Measurements from ENCODE around the gene RTL10.

Gene RTL10

GRCh38 chr22:19846620-19847344 lies 7.9 kb downstream of the RTL10 start:
- ChIA-PET CTCF (no interaction called here), POLR2A (interaction anchor here (2.6 kb wide), 1 partner anchor 9 kb away, joined by 14 read pairs; the partner anchor contains the start of genes GNB1L and RTL10)
- no peak for TF ChIP-seq FOXM1 (IDR thresholded peaks at IDR 0.05; ENCODE audit: borderline replicate concordance)
- no peak for DNase-seq (ENCODE audit: extremely low spot score)

GRCh38 chr22:19845054-19845722 lies 9.5 kb downstream of the RTL10 start:
- POLR2A ChIA-PET = interaction anchor here (0.5 to 2.6 kb wide), 2 partner anchors 10 to 153 kb away, joined by 3 to 14 read pairs; partner anchors contain the start of genes GNB1L and RTL10
- CTCF ChIA-PET = no interaction called here
- no peak for DNase-seq (ENCODE audit: extremely low spot score)
- TF ChIP-seq SP1 (IDR thresholded peaks at IDR 0.05) (no peak), LEF1 (IDR thresholded peaks at IDR 0.05; ENCODE audit: borderline replicate concordance) (no peak), NFRKB (IDR thresholded peaks at IDR 0.05) (no peak), CTBP1 (IDR thresholded peaks at IDR 0.05; ENCODE audit: borderline replicate concordance) (no peak), HDGF (IDR thresholded peaks at IDR 0.05; ENCODE audit: borderline replicate concordance) (no peak), SUZ12 (IDR thresholded peaks at IDR 0.05) (no peak)

- POLR2A ChIA-PET = interaction anchor here (0.5 kb wide), 1 partner anchor 153 kb away, joined by 3 read pairs; no protein-coding TSS in a partner anchor
- no peak for DNase-seq (ENCODE audit: extremely low spot score)
- no peak for TF ChIP-seq FOXK2 (IDR thresholded peaks at IDR 0.05)
- no peak for TF ChIP-seq NFRKB (IDR thresholded peaks at IDR 0.05)
- no peak for TF ChIP-seq CTBP1 (IDR thresholded peaks at IDR 0.05; ENCODE audit: borderline replicate concordance)
- no peak for TF ChIP-seq L3MBTL2 (conservative IDR thresholded peaks at IDR 0.05)
- no peak for TF ChIP-seq PKNOX1 (IDR thresholded peaks at IDR 0.05)
- TF ChIP-seq HDGF (IDR thresholded peaks at IDR 0.05; ENCODE audit: borderline replicate concordance) = no peak
- TF ChIP-seq ELF4 (IDR thresholded peaks at IDR 0.05) = no peak
- TF ChIP-seq TARDBP (IDR thresholded peaks at IDR 0.05) = no peak
- TF ChIP-seq ZNF384 (IDR thresholded peaks at IDR 0.05) = no peak
- TF ChIP-seq FOXM1 (IDR thresholded peaks at IDR 0.05; ENCODE audit: borderline replicate concordance) = no peak
- TF ChIP-seq LEF1 (IDR thresholded peaks at IDR 0.05; ENCODE audit: borderline replicate concordance) = no peak
- no peak for TF ChIP-seq SP1 (IDR thresholded peaks at IDR 0.05)
- no peak for TF ChIP-seq FOXA1 (IDR thresholded peaks at IDR 0.05)
- TF ChIP-seq SUZ12 (IDR thresholded peaks at IDR 0.05) = no peak
- TF ChIP-seq ARNT (IDR thresholded peaks at IDR 0.05) = no peak
- TF ChIP-seq BHLHE40 (IDR thresholded peaks at IDR 0.05; ENCODE audit: borderline replicate concordance) = no peak
- CTCF ChIA-PET = no interaction called here
These were observed 10.2 kb downstream of the RTL10 start for GRCh38 chr22:19844377-19845053.

- CTCF ChIA-PET = no interaction called here
- POLR2A ChIA-PET = interaction anchor here (1.9 kb wide), 1 partner anchor 11 kb away, joined by 15 read pairs; the partner anchor contains the start of genes GNB1L and RTL10
- TF ChIP-seq ELF4 (IDR thresholded peaks at IDR 0.05) (no peak), BHLHE40 (IDR thresholded peaks at IDR 0.05; ENCODE audit: borderline replicate concordance) (no peak), TARDBP (IDR thresholded peaks at IDR 0.05) (no peak), NFRKB (IDR thresholded peaks at IDR 0.05) (no peak), L3MBTL2 (conservative IDR thresholded peaks at IDR 0.05) (no peak), FOXK2 (IDR thresholded peaks at IDR 0.05) (no peak), CTBP1 (IDR thresholded peaks at IDR 0.05; ENCODE audit: borderline replicate concordance) (no peak), LEF1 (IDR thresholded peaks at IDR 0.05; ENCODE audit: borderline replicate concordance) (no peak), SUZ12 (IDR thresholded peaks at IDR 0.05) (no peak), PKNOX1 (IDR thresholded peaks at IDR 0.05) (no peak), FOXA1 (IDR thresholded peaks at IDR 0.05) (no peak), SP1 (IDR thresholded peaks at IDR 0.05) (no peak), ZNF384 (IDR thresholded peaks at IDR 0.05) (no peak), ARNT (IDR thresholded peaks at IDR 0.05) (no peak), HDGF (IDR thresholded peaks at IDR 0.05; ENCODE audit: borderline replicate concordance) (no peak), FOXM1 (IDR thresholded peaks at IDR 0.05; ENCODE audit: borderline replicate concordance) (no peak)
- no peak for DNase-seq (ENCODE audit: extremely low spot score)
These were observed 10.8 kb downstream of the RTL10 start for GRCh38 chr22:19843857-19844376.

- TF ChIP-seq L3MBTL2 (conservative IDR thresholded peaks at IDR 0.05) (no peak), SUZ12 (IDR thresholded peaks at IDR 0.05) (no peak), TARDBP (IDR thresholded peaks at IDR 0.05) (no peak), FOXM1 (IDR thresholded peaks at IDR 0.05; ENCODE audit: borderline replicate concordance) (no peak), HDGF (IDR thresholded peaks at IDR 0.05; ENCODE audit: borderline replicate concordance) (no peak)
- POLR2A ChIA-PET = interaction anchor here (1.1 to 1.9 kb wide), 3 partner anchors 8 to 12 kb away, joined by 4 to 15 read pairs (median 5); partner anchors contain the start of genes GNB1L and RTL10
- CTCF ChIA-PET = no interaction called here
- DNase-seq (ENCODE audit: extremely low spot score) = no peak
These were observed 11.4 kb downstream of the RTL10 start for GRCh38 chr22:19843107-19843856.

Measured in HEK293T (cell line).